Smooth muscle cell (in vitro differentiated cells): Measurements from ENCODE around the gene TUBB4B. TPM values are rescaled to one million over a fixed set of nuclear protein-coding genes. Genes with fewer than 3 reads are reported as not detected.

Experiments
- DNase-seq: peaks from one replicate; lab custom pipeline; 2025; ENCODE audit not compliant: unreplicated experiment; lab: John Stamatoyannopoulos, UW
- H2AFZ ChIP-seq: fragments of 200-600 bp; sonication (generic); 2 replicates; pipeline ENCODE4 v1.6.0; 2016; ENCODE audit warnings: antibody characterized with exemption, low read depth, mild to moderate bottlenecking
- H3F3A ChIP-seq: fragments of 200-600 bp; sonication (generic); 2 replicates; pipeline ENCODE4 v1.6.0; 2017; ENCODE audit warnings: antibody characterized with exemption, low read depth
- H3K27ac ChIP-seq: fragments of 200-600 bp; sonication (generic); 2 replicates; pipeline ENCODE4 v1.5.1; 2016; ENCODE audit warnings: low read depth, mild to moderate bottlenecking
- H3K27me3 ChIP-seq: fragments of 200-600 bp; sonication (generic); 2 replicates; pipeline ENCODE4 v1.6.1; 2016; ENCODE audit warnings: low read depth, mild to moderate bottlenecking
- H3K36me3 ChIP-seq: fragments of 200-600 bp; sonication (generic); 2 replicates; pipeline ENCODE4 v1.5.1; 2016; ENCODE audit warnings: low read depth
- H3K4me1 ChIP-seq: fragments of 200-600 bp; sonication (generic); 2 replicates; pipeline ENCODE4 v1.5.1; 2016; ENCODE audit warnings: low read depth
- H3K4me2 ChIP-seq: fragments of 200-600 bp; sonication (generic); 2 replicates; pipeline ENCODE4 v1.6.0; 2016; ENCODE audit warnings: mild to moderate bottlenecking
- H3K4me3 ChIP-seq: fragments of 200-600 bp; sonication (generic); 2 replicates; pipeline ENCODE4 v1.5.1; 2016; ENCODE audit warnings: mild to moderate bottlenecking
- H3K79me2 ChIP-seq: fragments of 200-600 bp; sonication (generic); 2 replicates; pipeline ENCODE4 v1.6.0; 2016; ENCODE audit warnings: low read depth, mild to moderate bottlenecking
- H3K9ac ChIP-seq: fragments of 200-600 bp; sonication (generic); 2 replicates; pipeline ENCODE4 v1.6.0; 2016; ENCODE audit warnings: low read depth
- H3K9me3 ChIP-seq: fragments of 200-600 bp; sonication (generic); replicated peaks from 2 replicates; pipeline ENCODE4 v1.5.1; 2016; ENCODE audit warnings: low read depth
- H4K20me1 ChIP-seq: fragments of 200-600 bp; sonication (generic); 2 replicates; pipeline ENCODE4 v1.6.0; 2016; ENCODE audit warnings: low read depth
- CTCF ChIP-seq: fragments of 200-600 bp; sonication (generic); IDR thresholded peaks from 2 replicates; pipeline ENCODE4 v1.5.1; 2017; ENCODE audit warnings: borderline replicate concordance, mild to moderate bottlenecking, antibody characterized with exemption; ENCODE audit not compliant: insufficient read depth, poor library complexity, severe bottlenecking
- WGBS: methylation state at CpG from one replicate; pipeline ENCODE4 v1.1.7; 2016; ENCODE audit warnings: low lambda C conversion rate; 5-methylcytosine and 5-hydroxymethylcytosine counted together
- polyA plus RNA-seq: library from polyadenylated mRNA; unstranded; fragments of >200 nt; fragmentation: Nextera tagmentation; extraction: Ambion mirVana; gene quantifications from 2 replicates; pipeline ENCODE4 v1.2.1, GENCODE V29; 2016
- total RNA-seq: library from RNA; depleted of rRNA; stranded (reverse); fragments of >200 nt; gene quantifications from 2 replicates; pipeline ENCODE4 v1.2.3, GENCODE V29; 2014

Gene TUBB4B
- total and polyA plus RNA-seq, 2 experiments from 2014 or later = 164 to 317 TPM

GRCh38 chr9:137263506-137263905 is 22.4 kb downstream of the TUBB4B start:
- DNase-seq = no peak
- no peak overlapping the region for H3K27ac ChIP-seq
- H4K20me1 ChIP-seq = peaks cover 4% of the 10 kb centered on the region
- no peaks in the 10 kb centered on the region for H3K79me2 ChIP-seq
- H3K4me1 ChIP-seq = no peaks in the 10 kb centered on the region
- H3K4me2 ChIP-seq = no peak overlapping the region
- no peak overlapping the region for H2AFZ ChIP-seq
- no peaks in the 10 kb centered on the region for H3F3A ChIP-seq
- no peak overlapping the region for H3K9ac ChIP-seq
- WGBS = 98% methylated on average over 8 of the region's 10 CpGs
- TF ChIP-seq CTCF = no peak
- H3K4me3 ChIP-seq = no peak overlapping the region
- no peaks in the 10 kb centered on the region for H3K27me3 ChIP-seq
- H3K9me3 ChIP-seq = no peaks in the 10 kb centered on the region
- no peaks in the 10 kb centered on the region for H3K36me3 ChIP-seq

GRCh38 chr9:137264067-137264466 is 23.0 kb downstream of the TUBB4B start:
- Histone ChIP-seq H3K27ac (no peak overlapping the region), H3K79me2 (no peaks in the 10 kb centered on the region), H4K20me1 (peaks cover 4% of the 10 kb centered on the region), H3K4me1 (no peaks in the 10 kb centered on the region), H3K36me3 (no peaks in the 10 kb centered on the region), H3K4me3 (no peak overlapping the region), H3K9ac (no peak overlapping the region), H3K27me3 (no peaks in the 10 kb centered on the region), H3K4me2 (no peak overlapping the region), H3F3A (no peaks in the 10 kb centered on the region), H2AFZ (no peak overlapping the region), H3K9me3 (no peaks in the 10 kb centered on the region)
- 99% methylated on average over 22 of the region's 22 CpGs for WGBS
- no peak for TF ChIP-seq CTCF
- no peak for DNase-seq

DNA sequence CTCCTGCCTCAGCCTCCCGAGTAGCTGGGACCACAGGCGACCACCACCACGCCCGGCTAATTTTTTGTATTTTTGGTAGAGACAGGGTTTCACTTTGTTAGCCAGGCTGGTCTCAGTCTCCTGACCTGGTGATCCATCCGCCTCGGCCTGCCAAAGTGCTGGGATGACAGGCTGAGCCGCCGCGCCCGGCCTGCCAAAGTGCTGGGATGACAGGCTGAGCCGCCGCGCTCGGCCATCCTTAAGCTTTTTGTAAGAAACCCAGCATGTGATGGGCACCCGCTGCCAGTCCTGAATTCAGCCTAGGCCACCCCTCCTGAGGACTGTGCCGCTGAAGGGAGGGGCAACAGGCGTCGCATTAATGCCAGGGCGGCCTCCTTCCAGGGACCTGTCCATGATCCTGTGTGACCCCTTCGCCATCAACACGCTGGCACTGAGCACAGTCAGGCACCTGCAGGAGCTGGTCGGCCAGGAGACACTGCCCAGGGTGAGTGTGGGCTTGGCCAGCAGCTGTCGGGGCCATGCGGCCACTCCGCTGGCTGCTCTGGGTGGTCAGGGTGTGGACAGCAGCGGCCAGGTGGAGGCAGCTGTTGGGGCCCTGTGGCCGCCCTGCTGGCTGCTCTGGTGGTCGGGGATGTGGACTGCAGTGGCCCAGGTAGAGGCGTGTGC is 24.5 kb downstream of the TUBB4B start:
- no peak overlapping the region for H3K4me3 ChIP-seq
- H4K20me1 ChIP-seq = peaks cover under 1% of the 10 kb centered on the region
- no peak overlapping the region for H3K9ac ChIP-seq
- no peak for DNase-seq
- H3F3A ChIP-seq = no peaks in the 10 kb centered on the region
- TF ChIP-seq CTCF = no peak
- no peaks in the 10 kb centered on the region for H3K79me2 ChIP-seq
- H3K36me3 ChIP-seq = no peaks in the 10 kb centered on the region
- H3K27ac ChIP-seq = no peak overlapping the region
- no peak overlapping the region for H3K4me2 ChIP-seq
- H3K27me3 ChIP-seq = no peaks in the 10 kb centered on the region
- no peaks in the 10 kb centered on the region for H3K4me1 ChIP-seq
- H2AFZ ChIP-seq = no peak overlapping the region
- 93% methylated on average over 29 of the region's 29 CpGs for WGBS
- no peaks in the 10 kb centered on the region for H3K9me3 ChIP-seq

GRCh38 chr9:137266162-137266527 is 25.1 kb downstream of the TUBB4B start:
- no peaks in the 10 kb centered on the region for H3K36me3 ChIP-seq
- WGBS = 98% methylated on average over 15 of the region's 15 CpGs
- no peak for DNase-seq

More at GRCh38 chr9:137266162-137266527, 25.1 kb downstream of the TUBB4B start:
- no peaks in the 10 kb centered on the region for H3K27me3 ChIP-seq
- H3K9me3 ChIP-seq = no peaks in the 10 kb centered on the region
- H3K79me2 ChIP-seq = no peaks in the 10 kb centered on the region
- H3F3A ChIP-seq = no peaks in the 10 kb centered on the region
- H3K4me3 ChIP-seq = no peak overlapping the region
- no peaks in the 10 kb centered on the region for H3K4me1 ChIP-seq
- no peak overlapping the region for H3K4me2 ChIP-seq
- TF ChIP-seq CTCF = no peak
- H2AFZ ChIP-seq = no peak overlapping the region
- H4K20me1 ChIP-seq = peaks cover 6% of the 10 kb centered on the region
- no peak overlapping the region for H3K27ac ChIP-seq
- H3K9ac ChIP-seq = no peak overlapping the region
